ENCODE measurements around the gene TXNRD2.
A peak's percentile ranks its signal among the peaks of the same experiment; 100 is the strongest.

TXNRD2 gene

DNA sequence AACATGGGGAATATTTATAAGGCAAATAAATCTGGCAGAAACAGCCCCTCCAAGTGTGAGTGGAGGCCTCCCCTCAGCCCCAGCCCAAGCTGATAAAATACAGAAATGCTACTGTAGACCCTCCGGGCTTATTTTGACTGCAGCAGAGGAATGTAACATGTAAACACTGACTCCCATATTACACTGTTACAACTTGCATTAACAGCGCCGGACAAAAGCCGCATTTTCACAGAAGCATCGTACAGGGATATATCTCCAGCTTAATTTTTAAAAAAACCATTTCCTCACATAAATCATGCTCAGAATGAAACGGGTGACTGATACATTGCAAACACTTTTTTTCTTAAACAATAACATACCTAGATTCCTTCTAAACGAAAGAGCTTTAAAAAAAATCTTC lies 36.7 kb downstream of the TXNRD2 start:
- no peak for DNase-seq (ENCODE audit: low read depth in 2 of 2)

DNA sequence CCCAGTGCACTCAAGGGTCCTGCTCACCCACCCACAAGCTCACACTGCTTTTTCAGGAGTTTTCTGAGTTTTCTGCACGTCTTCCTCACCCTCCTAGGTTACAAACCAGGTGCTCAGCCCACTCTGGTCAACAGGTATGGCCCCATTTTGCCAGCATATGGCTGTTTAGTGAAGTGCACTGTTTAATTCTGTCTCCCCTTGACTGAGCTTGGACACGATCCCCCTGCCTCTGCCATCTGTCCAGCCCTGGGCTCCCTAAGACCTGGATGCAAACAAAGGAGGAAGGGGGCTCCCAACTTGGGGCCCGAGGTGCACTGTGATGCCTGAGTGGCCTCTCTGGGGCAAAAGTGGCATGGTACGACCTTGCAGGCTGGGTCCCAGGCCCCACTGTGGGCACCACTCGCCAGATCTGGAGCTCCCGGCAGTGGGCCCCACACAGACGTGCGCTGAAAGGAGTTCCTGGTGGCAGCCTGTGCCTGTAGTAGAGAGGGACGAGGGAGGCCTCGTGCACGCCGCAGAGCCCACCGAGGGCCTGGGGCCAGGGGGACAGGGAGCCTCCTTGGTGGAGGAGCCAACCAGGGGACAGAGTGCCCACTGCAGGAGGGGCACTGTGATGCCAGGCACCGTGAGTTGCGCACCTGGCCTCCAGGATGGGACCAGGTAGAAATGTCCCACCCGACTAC lies 37.3 kb downstream of the TXNRD2 start:
- DNase-seq (ENCODE audit: low read depth in 2 of 2), result no peak

DNA sequence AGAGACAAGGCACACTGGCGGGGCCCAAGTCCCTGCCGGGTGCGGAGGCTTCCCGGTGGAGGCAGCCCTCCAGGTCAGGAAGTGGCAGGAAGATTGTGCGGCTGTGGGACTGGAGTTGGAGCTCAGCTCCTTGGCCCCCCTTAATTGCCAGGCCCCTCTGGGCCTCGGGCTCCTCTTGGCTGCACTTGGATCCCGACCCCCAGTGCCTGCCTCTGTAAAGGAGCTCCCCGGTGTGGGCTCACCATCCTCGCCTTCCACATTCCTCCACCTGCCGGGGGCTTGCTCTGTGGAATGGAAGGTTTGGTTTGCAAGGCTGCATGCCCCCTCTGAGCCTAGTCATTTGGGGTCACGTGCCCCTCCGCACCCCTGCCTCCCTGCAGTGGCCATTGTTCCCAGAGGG lies 38.1 kb downstream of the TXNRD2 start:
- no peak for DNase-seq (ENCODE audit: low read depth in 2 of 2)

DNA sequence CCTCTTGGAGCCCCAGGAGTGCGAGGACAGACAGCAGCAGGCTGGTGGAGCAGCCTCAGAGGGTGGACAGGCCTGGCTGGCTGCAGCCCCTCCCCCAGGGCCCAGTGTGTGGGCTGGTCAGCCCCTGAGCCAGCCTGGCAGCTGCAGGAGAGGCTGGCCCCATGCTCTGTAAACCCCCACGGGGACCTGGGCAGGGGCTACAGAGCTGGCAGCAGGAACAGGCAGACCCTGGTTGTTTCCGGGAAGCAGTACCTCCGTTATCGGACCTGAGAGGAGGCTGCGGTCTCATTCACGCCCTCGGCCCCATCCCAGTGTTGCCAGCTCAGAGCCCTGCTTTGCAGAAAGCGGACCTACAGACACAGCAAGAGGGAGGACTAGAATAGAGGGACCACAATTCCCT lies 38.6 kb downstream of the TXNRD2 start:
- no peak for DNase-seq (ENCODE audit: low read depth in 2 of 2)

DNA sequence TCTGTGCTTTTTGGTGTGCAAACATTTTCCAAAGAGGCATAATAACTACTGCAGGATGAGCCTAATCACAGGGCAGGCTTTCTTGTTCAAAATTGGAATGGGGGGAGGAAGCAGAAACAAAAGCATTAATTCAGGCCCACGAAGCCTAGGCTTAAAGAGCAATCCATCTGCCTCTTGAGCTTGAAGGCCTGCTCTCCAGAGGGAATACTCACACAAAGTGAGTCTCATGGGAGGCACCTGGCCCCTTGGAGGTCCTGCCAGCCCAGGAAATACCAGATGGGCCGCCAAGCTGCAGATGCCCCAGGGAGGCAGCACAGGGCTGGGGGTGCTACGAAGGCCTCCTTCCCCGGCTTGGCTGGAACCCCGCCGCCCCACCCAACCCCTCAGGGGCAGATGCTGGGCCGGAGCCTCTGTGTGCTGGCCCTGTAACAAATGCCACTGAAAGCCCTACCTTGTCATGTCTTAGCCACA lies 39.3 kb downstream of the TXNRD2 start:
- DNase-seq (ENCODE audit: low read depth in 2 of 2), result no peak

DNA sequence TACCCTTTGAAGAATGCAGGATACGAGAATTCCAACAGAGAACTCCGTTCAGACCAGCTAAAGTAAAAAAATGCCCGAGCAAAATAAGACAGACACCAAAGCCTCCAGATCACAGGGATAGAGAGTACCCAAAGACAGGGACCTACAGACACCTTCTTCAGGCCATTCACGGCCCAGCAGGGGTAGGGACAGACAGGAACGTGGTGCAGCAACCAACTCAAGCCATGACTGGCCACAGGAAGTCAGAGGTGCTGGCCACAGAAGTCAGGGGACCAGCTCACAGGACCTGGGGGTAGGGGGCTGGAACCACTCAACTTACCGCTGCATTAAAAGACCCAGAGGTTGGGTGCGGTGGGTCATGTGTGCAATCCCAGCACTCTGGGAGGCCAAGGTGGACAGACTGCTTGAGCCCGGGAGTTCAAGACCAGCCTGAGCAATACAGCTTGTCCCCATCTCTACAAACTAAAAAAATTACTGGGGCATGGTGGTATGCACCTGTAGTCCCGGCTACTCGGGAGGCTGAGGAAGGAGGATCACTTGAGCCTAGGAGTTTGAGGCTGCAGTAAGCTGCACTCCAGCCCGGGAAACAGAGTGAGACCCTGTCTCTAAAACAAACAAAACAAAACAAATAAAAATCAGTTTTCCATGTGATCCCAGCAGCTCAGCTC lies 39.9 kb downstream of the TXNRD2 start:
- no peak for DNase-seq (ENCODE audit: low read depth in 2 of 2)

DNA sequence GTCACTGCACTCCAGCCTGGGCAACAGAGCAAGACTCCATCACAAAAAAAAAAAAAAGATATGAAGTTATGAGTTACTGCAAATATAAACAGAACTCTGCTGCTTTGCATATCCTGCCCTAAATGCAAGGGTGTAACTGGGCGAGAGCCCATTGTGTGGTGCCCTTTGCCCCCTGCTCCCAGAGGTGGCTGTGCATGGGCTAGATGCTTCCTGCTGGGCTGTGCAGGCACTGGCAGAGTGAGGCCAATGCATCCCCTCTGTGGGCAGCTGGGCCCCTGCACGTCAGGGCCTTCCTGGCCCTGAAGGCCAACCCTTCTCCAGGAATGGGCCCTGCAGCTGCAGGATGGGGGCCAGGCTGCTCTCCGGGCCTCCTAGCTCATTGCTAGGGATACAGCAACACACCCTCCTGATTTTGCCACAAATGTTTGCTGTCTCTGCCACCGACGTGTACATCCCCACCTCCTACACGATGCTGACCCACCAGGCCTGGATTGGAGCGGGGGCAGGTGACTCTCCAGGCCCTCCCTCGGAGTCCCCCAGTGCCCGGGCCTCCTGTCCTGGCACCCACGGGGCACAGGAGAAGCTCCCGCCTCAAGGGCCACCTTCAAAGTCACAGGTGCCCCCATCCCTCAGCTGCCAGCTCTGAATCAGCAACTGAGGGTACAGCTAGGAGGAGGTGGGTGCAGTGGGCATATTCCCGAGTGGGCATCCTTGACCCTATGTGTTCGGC lies 40.7 kb downstream of the TXNRD2 start:
- no peak for DNase-seq (ENCODE audit: low read depth in 2 of 2)

DNA sequence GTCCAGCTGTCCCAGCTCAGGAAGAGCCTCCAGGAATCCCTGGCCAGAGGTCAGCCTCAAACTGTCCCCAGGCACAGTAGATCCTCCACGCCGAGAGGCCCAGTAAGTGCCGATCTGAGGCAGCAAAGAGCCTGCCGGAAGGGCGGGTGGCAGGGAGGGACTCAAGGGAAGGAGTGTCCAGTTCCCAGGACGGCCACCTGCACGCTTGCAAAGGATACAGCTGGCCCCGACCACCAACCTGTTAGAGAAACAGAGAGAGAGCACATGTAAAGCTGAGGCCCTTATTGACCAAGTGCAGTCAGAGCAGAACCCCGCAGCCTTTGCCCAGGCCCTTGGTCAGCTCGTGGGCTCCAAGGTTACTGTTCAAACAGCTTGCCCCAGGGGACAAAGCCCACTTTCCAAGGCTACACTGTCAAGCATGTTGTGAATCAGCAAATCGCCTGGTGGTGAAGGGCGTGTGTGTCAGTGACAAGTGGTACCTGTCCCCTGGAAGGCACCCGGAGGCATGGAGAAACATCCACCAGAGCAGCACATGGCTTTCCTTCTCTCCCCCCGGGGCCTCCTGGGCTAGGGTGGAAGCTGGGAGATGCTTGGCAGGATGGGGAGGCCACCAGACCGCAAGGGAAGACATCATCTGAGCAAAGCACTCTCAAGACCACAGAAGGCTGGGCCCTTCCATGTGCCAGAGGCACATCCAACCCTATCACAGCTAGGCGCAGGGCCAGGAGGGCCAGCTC lies 42.6 kb downstream of the TXNRD2 start:
- no peak for DNase-seq (ENCODE audit: low read depth in 2 of 2)

DNA sequence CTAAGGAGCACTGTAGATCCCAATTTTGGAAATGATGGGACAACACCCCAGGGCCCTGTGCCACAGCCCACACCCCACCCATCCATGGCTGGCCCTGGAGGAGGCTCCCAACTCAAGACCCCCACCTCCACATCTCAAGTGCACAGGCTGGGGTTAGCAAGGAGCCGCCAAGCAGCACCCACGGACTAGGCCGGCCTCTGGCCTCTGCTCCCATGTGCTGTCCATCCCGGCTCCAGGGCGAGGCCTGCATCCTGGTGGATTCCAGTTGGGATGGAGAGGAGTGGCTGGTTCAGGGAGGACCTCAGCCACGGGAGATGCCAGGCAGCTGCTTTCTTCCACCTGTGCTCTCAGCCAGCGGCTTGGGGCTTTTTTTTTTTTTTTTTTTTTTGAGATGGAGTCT lies 43.5 kb downstream of the TXNRD2 start:
- DNase-seq (ENCODE audit: low read depth in 2 of 2), result no peak

DNA sequence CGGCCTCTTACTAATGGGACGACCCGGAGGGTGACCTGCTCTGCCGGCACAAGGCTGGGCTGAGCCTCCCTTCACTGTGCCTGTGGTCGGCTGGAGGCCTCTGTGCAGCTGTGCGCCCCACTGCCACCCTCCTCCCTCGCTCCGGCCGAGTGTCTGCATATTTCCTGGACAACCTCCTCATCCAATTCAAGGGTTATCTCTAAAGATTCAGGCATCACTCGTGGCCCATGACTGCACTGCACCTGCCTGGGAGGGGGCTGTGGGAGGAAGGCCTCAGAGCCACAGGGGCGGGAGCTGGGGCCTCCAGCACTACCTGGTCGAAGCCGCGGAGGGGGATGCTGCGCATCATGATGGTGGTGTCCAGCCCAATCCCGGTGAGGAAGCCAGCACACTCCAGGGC lies 43.9 kb downstream of the TXNRD2 start:
- DNase-seq (ENCODE audit: low read depth in 2 of 2), result no peak

DNA sequence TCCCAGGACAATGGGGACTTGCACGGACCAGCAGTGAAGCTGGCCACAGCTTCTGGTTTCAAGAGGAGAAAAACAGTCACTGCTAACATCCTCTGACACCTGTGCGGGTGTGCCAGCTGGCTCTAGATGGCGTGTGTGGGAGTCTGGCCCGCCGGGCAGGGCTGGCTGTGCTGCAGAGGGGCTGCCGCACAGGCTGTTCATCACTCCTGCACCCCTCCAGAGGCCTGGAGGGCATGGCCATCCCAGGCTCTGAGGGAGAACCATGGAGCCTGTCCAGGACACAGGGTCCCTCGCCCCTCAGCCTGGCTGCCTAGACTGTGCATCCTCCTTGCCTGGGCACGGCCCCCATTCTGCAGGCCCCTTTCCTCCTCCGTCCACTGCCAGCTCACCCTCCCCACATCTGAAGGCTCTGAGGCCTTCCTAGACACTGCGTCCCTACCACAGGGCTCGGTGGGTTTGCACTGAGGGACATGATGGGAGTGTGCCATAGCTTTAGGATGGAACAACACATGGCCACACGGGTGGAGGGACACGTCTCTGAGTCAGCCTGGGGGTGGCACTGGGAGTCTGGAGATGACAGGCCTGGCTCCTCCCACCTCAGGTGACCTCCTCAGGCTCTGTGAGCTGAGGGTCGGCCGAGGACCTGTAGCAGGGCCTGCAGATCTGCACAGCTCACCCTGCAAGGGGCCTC lies 44.8 kb downstream of the TXNRD2 start:
- no peak for DNase-seq (ENCODE audit: low read depth in 2 of 2)

DNA sequence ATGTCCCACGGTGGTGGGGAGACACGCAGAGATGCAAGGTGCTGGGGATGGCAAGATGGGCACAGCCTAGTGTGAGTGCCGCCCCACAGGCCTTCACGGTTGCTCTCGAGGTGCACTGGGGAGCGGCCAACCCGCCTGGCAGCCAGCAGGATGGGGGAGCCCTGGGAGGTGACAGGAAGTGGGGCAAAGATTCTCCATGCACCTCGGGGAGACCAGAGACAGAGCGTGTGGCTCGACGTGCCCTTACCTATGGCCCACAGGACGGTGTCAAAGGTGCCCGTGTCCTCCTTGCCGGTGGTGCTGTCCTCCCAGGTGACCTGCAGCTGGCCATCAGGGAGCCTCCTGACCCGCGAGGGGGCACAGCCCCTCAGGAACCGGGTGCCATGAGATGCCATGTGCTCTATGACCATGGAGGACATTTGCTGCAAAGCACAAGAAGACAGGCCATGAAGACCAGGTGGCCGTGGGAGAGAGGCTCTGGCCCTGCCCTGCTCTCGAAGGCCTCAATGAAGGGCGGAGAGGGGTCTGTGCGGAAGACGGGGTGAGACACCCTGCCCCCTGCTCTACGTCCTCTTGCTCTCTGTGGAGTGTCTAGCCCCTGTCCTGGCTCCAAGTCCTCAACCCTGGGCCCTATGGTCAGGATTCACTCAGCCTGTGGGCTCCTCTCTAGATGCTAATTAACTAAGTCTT lies 46.3 kb downstream of the TXNRD2 start:
- no peak for DNase-seq (ENCODE audit: low read depth in 2 of 2)

DNA sequence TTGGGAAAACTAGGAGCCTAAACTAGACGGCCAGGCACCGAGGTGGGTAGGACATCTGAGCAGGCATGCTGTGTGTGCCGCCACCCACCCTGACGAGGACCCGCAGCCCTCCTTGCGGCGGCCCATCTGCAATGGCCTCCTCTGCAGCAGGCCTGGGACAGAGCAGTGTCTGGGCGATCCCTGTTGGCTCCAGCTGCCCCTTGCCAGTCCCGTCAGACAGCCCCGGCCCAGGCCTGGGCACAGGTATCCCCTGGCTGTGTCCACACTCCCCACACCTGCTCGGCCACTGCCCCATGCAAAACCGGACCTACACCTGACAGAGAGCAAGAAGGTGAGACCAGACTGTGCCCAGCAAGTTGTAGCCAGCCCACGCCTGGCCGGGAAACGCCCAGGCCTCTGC lies 48.3 kb downstream of the TXNRD2 start:
- DNase-seq (ENCODE audit: low read depth in 2 of 2), result no peak

DNA sequence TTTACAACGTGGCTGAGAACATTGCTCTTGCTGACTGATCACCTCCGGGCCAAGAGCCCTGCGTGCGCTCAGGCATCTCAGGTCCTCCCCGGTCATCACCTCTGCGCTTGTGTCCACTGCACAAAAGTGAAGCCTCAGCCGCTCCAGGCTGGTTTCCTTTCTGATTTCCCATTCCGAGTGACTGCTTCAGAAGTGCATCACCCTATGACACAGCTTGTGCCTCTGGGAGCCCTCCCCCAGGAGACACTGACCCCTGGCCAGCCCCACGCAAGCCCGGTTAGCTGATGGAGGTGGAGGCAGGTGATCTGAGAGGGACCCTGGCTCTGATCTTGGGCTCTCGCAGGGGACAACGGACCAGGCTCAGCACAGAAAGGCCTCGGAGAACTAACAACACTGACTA lies 48.7 kb downstream of the TXNRD2 start:
- DNase-seq (ENCODE audit: low read depth in 2 of 2), result no peak

DNA sequence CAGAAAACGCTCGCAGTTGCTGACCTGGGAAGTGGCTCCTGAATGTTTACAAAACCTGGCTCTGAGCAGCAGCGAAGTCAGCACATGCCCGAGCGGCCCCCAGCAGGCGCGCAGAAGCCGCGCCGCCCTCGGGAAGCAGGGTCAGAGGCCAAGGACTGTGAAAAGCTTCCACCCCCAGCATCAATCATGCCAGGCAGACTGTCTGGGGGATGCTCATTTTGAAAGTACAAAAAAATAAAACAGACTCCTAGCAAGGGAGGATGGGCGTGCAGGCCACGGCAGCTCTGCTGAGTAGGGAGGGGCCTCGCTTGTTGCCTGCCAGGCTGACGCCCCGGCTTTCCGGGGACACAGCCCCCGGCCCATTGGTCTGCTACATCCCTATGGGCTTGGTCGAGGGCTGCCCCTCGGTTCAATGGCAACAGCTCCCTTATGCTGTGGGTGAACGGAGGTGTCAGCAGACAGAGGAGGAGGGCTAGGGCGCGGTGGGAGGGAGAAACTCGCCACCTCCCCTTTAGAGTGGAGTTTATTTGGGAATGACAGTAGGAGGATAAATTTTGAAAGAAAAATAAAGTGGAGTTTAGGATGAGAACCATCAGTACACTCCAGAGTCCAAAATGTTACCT lies 49.2 kb downstream of the TXNRD2 start:
- DNase-seq (ENCODE audit: low read depth in 2 of 2), result peak; percentile 45 to 53

DNA sequence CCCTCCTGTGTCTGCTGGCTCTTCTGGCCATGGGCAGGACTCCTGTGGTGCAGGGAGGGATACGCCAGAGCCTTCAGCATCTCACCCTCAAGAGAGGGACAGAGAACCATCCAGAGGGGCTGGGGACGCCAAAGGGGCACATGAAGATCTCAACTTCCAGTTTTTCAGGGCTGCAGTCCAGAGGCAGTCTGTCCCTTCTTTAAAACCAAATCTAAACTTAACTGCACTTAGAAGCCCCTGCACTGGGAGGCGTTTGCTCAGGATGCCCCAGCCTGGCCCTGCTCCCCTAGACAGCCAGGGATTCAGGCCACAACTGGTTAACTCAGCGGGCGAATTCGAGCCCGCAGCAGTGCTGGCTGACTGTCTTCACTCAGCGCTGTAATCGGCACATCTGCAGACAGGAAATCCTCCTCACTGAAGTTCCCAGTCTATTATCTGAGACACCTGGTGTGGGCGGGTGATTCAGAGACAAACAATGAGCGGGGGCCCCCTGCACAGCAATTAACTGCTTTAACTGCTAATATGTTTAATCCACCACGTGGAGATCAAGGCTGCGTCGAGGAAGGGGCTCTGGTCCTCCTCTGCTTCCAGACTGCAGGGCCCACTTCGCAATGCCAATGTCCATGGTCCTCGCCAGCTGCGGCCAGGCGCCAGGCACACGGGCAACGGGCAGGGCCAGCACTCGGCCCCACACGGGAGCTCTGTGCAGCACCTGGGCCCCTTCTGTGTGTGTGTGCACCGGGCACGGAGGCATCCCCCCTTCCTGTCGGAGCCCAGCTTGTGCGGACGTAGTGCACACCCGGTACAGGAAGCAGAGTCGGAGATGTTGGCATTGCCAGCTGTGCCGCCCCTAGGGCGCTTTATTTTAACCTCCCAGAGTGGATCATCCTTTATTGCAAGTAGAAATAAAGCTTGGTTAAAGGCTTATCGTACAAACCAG lies 50.0 kb downstream of the TXNRD2 start:
- DNase-seq (ENCODE audit: low read depth in 2 of 2), result peak; percentile 66 to 81

DNA sequence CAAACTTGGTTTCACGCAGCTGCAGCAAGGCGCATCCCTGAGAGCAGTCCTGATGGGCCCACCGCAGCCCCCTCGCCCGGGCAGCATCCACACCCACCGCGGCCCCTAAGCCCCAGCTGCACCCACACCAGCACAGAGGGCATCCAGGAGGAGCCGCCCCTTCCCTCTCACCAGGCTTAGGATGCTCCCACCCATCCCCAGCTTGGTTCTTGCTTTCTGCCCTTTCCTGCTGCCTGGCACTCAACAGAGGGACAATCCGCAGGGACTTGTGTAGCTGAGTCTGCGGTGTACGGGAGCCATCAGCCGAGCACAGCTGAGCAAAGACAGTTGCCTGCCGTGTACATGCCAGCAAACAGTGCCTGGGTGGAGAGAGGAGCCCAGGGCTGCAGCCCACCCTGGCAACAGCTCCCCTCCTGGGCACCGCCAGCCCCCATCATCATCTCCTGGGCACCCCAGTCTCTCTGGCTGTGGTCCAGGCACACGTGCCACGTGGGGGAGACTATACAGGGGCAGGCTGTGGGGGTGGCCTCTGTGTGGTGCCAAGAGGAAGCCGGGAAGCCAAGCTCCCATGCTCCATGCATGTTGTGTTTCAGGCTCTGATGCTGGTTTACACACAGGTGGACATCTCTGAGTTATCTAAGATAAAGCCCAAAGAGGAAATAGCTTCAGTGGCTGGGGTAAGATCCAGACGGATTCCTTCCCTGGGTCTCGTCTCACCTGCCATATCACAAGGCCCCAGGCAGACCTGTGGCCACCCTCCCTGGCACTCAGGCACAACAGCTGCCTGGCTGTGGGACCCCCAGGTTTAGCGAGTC lies 50.9 kb downstream of the TXNRD2 start:
- DNase-seq (ENCODE audit: low read depth in 2 of 2), result no peak

DNA sequence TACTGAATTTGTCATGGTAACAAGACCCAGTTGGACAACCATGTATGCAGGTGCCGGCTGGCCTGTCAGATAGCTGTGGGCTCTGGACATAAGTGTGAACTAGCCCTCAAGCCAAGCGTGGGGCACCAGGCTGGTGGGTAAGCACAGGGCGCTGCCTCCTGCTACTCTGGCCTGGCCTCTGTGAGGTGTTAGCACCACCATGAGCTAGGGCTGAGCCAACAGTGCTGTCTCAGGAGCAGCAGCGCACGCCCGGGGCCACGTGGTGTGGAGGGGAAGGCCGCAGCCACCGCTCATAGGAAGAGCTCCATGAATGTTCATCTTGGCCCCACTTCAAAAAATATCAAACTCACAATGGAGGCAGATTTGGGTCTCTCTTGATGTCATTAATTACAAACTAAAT lies 51.7 kb downstream of the TXNRD2 start:
- no peak for DNase-seq (ENCODE audit: low read depth in 2 of 2)

Measured in stimulated activated CD4-positive, alpha-beta T cell treated with anti-CD3 and anti-CD28 coated beads, Interleukin-4, amount 100 ng/mL, for 48 hours (primary cell).